NCI-H2029 (cell line): ENCODE measurements around the gene PRM3.

Experiments used
- DNase-seq: peaks from one replicate; lab custom pipeline; 2025; lab: John Stamatoyannopoulos, UW

The PRM3 gene

GRCh38 chr16:11280616-11281522 lies 7.4 kb upstream of the PRM3 start, which contains the start of gene PRM1:
TSS of gene PRM1 (minus strand) at chr16:11281330. CDS start at chr16:11281238, 92 bp downstream.
- DNase-seq: no peak

DNA sequence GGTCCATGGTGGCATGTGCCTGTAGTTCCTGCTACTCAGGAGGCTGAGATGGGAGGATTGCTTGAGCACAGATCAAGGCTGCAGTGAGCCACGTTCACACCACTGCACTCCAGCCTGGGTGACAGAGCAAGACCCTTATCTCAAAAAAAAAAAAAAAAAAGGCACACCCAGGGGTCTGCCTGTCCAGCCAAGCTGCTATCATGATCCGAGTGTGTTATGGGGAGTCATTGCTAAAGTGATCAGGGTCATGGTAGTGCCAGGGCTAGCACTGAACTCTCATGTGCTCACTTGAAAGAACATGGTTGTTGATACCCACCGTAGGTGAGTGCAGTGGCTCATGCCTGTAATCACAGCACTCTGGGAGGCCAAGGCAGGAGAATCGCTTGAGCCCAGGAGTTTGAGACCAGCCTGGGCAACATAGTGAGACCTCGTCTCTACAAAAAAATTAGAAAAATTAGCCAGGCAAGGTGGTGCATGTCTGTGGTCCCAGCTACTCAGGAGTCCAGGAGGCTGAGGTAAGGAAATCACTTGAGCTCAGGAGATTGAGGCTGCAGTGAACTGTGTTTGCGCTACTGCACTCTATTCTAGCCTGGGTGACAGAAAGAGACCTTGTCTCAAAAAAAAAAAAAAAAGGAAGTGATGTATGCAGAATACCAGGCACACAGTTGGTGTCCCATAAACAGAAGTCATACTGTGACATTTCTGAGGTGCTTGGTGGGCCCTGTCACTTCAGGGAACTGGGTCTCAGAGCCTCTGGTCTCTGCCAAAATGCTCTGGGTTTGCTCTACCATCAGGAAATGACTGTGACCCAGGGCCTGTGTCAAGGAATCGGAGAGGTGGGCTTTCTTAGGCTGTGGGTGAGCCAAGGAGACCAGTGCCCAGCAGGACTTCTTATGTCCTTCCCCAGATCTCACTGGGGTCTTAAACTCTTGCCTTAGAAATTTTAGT lies 5.5 kb upstream of the PRM3 start:
- DNase-seq: no peak

- DNase-seq: no peak
Observed at GRCh38 chr16:11277607-11278337, 4.3 kb upstream of the PRM3 start.

GRCh38 chr16:11276896-11277593 lies 3.6 kb upstream of the PRM3 start:
- no peak for DNase-seq

GRCh38 chr16:11276143-11276895 lies 2.9 kb upstream of the PRM3 start, which contains the start of gene PRM2:
TSS of gene PRM2 (minus strand) at chr16:11276480. CDS start at chr16:11276370, 110 bp downstream.
- DNase-seq: no peak

GRCh38 chr16:11274964-11275363 lies 1.5 kb upstream of the PRM3 start:
- DNase-seq: no peak

DNA sequence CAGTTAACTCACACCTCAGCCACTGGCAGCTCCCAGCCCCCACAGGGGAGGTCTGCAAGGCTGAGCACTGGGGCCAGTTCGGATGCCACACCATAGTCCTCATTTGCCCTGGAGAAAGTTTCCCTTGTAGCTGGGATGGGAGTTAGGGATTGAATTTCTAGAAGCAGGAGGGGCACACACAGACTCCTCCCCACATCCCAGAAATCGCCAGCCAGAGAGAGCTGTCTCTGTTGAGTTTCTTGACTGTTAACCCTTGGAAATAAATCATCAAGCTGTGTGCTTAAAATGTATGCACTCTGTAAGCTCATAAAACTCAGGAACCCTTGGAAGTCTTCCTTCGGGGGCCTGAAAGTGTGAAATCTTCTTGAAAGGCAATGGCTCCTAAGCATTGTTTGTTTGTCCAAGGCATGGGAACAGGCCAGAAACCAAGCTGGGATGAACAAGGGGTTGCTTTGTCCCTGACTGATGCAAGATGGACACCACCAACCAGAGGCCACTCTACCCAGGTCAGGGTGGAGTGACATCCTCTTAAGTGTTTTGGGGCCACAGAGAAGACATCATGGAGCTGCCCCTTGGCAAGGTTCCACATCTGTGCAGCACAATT lies 394 bp upstream of the PRM3 start:
- no peak for DNase-seq

GRCh38 chr16:11272484-11272883 lies 945 bp downstream of the PRM3 start:
- no peak for DNase-seq

DNA sequence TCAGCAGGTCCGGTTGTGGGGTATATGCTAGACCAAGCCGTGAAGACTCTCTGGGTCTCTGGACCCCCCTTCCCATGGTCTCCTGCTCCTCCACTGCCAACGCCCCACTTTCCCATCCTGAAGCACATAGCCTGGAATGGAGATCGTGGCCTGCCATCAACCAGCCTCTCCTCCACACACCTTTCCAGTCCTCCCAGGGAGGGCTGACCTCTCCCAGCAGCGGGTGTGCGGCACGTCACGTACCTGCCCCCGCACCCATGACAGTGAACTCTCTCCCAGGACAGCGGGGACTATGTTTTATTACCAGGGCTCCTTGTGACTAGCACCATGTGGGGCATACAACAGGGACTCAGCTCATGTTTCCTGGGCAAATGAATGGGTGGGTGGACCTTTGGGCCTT lies 1.8 kb downstream of the PRM3 start:
- no peak for DNase-seq

DNA sequence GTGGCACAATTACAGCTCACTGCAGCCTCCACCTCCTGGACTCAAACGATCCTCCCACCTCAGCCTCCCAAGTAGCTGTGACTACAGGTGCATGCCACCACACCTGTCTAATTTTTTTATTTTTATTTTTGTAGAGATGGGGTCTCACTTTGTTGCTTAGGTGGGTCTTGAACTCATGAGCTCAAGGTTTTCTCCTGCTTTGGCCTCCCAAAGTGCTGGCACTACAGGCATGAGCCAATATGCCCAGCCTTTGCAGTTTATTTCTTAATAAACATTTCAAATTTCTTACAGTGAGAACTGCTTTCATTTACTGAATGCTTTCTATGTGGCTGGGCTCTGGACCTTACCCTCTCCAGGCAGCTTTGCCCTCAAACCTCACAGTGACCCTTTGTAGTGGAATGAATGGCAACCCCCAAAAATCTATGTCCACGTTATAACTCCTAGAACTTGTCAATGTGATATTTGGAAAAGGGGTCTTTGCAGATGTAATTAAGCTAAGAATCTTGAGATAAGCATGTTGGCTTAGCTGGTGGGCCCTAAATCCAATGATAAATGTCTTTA lies 2.7 kb downstream of the PRM3 start:
- DNase-seq: no peak

DNA sequence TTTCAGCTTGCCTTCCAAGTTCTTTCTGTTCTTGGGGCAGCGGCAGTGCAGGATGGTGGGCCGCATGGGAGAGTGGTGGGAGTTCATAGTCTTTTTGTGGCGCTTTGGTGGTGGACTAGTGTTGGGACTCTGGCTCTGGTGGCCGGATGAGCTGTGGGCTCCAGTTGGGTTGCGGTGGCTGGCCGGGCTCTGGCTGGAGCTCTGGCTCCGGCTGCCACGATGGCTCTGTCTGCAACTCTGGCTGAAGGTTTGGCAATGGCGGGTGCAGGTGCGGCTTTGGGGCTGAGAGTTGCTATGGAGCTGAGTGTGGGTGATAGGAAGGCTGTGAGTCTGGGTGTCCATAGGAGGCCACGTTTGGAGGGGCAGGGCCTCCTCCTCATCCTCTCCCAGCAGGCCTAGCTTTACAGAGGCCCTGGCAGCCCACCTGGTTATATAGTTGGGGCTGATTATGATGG lies 4.5 kb downstream of the PRM3 start, which contains the start of gene TNP2:
TSS of gene TNP2 (minus strand) at position 405 of the 455 bp plus-strand sequence. CDS start at position 342, 63 bp downstream.
- DNase-seq: no peak

- DNase-seq: no peak
Observed at GRCh38 chr16:11265124-11265523, 8.3 kb downstream of the PRM3 start.

GRCh38 chr16:11264155-11264832 lies 9.1 kb downstream of the PRM3 start:
- DNase-seq: no peak

GRCh38 chr16:11263737-11264136 lies 9.7 kb downstream of the PRM3 start:
- DNase-seq: no peak

GRCh38 chr16:11262915-11263314 lies 10.5 kb downstream of the PRM3 start:
- no peak for DNase-seq

GRCh38 chr16:11260596-11260966 lies 12.8 kb downstream of the PRM3 start:
- DNase-seq: no peak

GRCh38 chr16:11259655-11260595 lies 13.5 kb downstream of the PRM3 start:
- DNase-seq: no peak
